GM19239 (cell line): Measurements from ENCODE around the gene CFHR1.
"Not testable (repeated sequence)": the region's sequence is repeated elsewhere in the genome, so short reads cannot be mapped to it uniquely, and the experiment has no call there.

Experiments
- DNase-seq: peaks from one replicate; pipeline ENCODE4 v3.0.0; 2011; ENCODE audit warnings: low spot score; ENCODE audit not compliant: insufficient read length
- FAIRE-seq: peaks from 2 replicates; lab custom pipeline; 2011; peaks lifted over from hg19 to GRCh38; lab: Jason Lieb, UNC

The CFHR1 gene

GRCh38 chr1:196819531-196819930, at the start of gene CFHR1:
Gene CFHR1 (plus strand): TSS chr1:196819731. CDS start chr1:196819845, 114 bp downstream.
- FAIRE-seq, DNase-seq: not testable (repeated sequence)

- FAIRE-seq, DNase-seq: not testable (repeated sequence)
Observed at GRCh38 chr1:196769823-196770222, 49.7 kb upstream of the CFHR1 start.

- FAIRE-seq (no peak), DNase-seq (no peak)
Observed at GRCh38 chr1:196773713-196774112, 45.8 kb upstream of the CFHR1 start.

GRCh38 chr1:196774175-196774574, 45.4 kb upstream of the CFHR1 start:
- no peak for DNase-seq
- FAIRE-seq, result no peak

- no peak for FAIRE-seq
- DNase-seq, result no peak
Observed at GRCh38 chr1:196774603-196775002, 44.9 kb upstream of the CFHR1 start, which contains the start of gene CFHR3. Gene CFHR3 (plus strand): TSS chr1:196774840. CDS start chr1:196774887, 47 bp downstream.

- DNase-seq, result no peak
- FAIRE-seq, result no peak
Observed at GRCh38 chr1:196777603-196778002, 41.9 kb upstream of the CFHR1 start.

- DNase-seq, result no peak
- FAIRE-seq, result no peak
Observed at GRCh38 chr1:196779093-196779492, 40.4 kb upstream of the CFHR1 start.

GRCh38 chr1:196791252-196791651, 28.3 kb upstream of the CFHR1 start:
- not testable (repeated sequence) for FAIRE-seq, DNase-seq

- DNase-seq, FAIRE-seq: not testable (repeated sequence)
Observed at GRCh38 chr1:196794103-196794502, 25.4 kb upstream of the CFHR1 start.

- FAIRE-seq, result no peak
Observed at GRCh38 chr1:196797891-196798290, 21.6 kb upstream of the CFHR1 start.

GRCh38 chr1:196801920-196802319, 17.6 kb upstream of the CFHR1 start:
- DNase-seq, FAIRE-seq: not testable (repeated sequence)

More at GRCh38 chr1:196797891-196798290, 21.6 kb upstream of the CFHR1 start:
- no peak for DNase-seq

- no peak for FAIRE-seq
- no peak for DNase-seq
Observed at GRCh38 chr1:196808529-196809235, 10.8 kb upstream of the CFHR1 start.

- FAIRE-seq, DNase-seq: not testable (repeated sequence)
Observed at GRCh38 chr1:196817442-196817841, 2.1 kb upstream of the CFHR1 start.

- FAIRE-seq, DNase-seq: not testable (repeated sequence)
Observed at GRCh38 chr1:196827860-196828259, 8.3 kb downstream of the CFHR1 start.

GRCh38 chr1:196849613-196850492, 30.3 kb downstream of the CFHR1 start:
- not testable (repeated sequence) for FAIRE-seq, DNase-seq

GRCh38 chr1:196856053-196856452, 36.5 kb downstream of the CFHR1 start:
- DNase-seq, result no peak

GRCh38 chr1:196857188-196857587, 37.7 kb downstream of the CFHR1 start:
- no peak for DNase-seq
- no peak for FAIRE-seq

More at GRCh38 chr1:196856053-196856452, 36.5 kb downstream of the CFHR1 start:
- FAIRE-seq, result no peak

- DNase-seq (no peak), FAIRE-seq (no peak)
Observed at GRCh38 chr1:196858811-196859210, 39.3 kb downstream of the CFHR1 start.

- FAIRE-seq (no peak), DNase-seq (no peak)
Observed at GRCh38 chr1:196860323-196860884, 40.9 kb downstream of the CFHR1 start.

- no peak for FAIRE-seq
- DNase-seq, result no peak
Observed at GRCh38 chr1:196861429-196861828, 41.9 kb downstream of the CFHR1 start.
